Prostate gland (tissue), 2 donors: ENCODE data around the gene DUSP2. TPM values are rescaled to one million over a fixed set of nuclear protein-coding genes. Genes with fewer than 3 reads are reported as not detected.

Experiments used
- DNase-seq: peaks from one replicate; pipeline ENCODE4 v3.0.0-alpha.2; 2019; ENCODE audit warnings: low spot score
- H3K27ac ChIP-seq, 2 donors: fragments of 200-600 bp; sonication (generic); 2 replicates each; pipeline ENCODE4 v1.5.1; 2017 to 2019
- H3K27me3 ChIP-seq: fragments of 200-600 bp; sonication (generic); replicated peaks from 2 replicates; pipeline ENCODE4 v1.5.1; 2019; ENCODE audit not compliant: insufficient read depth
- H3K36me3 ChIP-seq, 2 donors: fragments of 200-600 bp; sonication (generic); 1 replicate in 1 of 2; 2 replicates in 1 of 2; pipeline versions ENCODE4 v1.5.1 to v1.8.1; 2017 to 2019
- H3K4me1 ChIP-seq: fragments of 200-600 bp; sonication (generic); replicated peaks from 2 replicates; pipeline ENCODE4 v1.5.1; 2019
- H3K4me3 ChIP-seq, 2 donors: fragments of 200-600 bp; sonication (generic); 2 replicates each; pipeline ENCODE4 v1.5.1; 2017 to 2019
- H3K9me3 ChIP-seq: fragments of 200-600 bp; sonication (generic); 2 replicates; pipeline ENCODE4 v1.5.1; 2017
- POLR2A ChIP-seq: fragments of 450-650 bp; IDR thresholded peaks from one replicate; pipeline ENCODE4 v1.6.1; 2016; ENCODE audit warnings: antibody characterized with exemption, mild to moderate bottlenecking
- POLR2AphosphoS5 ChIP-seq: sonication (generic); formaldehyde crosslinking; IDR thresholded peaks from one replicate; pipeline ENCODE4 v1.6.1; 2017; ENCODE audit warnings: antibody characterized with exemption
- WGBS: methylation state at CpG from one replicate; pipeline ENCODE4 v1.1.5; 2018; 5-methylcytosine and 5-hydroxymethylcytosine counted together
- intact Hi-C: fragments of 100-400 bp; cut with DNase I; formaldehyde crosslinking; loops from one replicate; pipeline ENCODE4 v1.14.2; 2022
- total RNA-seq, 2 donors: library from RNA; depleted of rRNA; stranded (reverse); fragments of >200 nt; gene quantifications; one replicate each; pipeline ENCODE4 v1.1.0, GENCODE V29; 2016
- TF ChIP-seq, protein P1 (sequence below), 4 experiments: fragments of 200-600 bp in 2 of 4; fragments of 450-650 bp in 2 of 4; sonication (generic) in 2 of 4; IDR thresholded peaks; 1 replicate in 3 of 4; 2 replicates in 1 of 4; pipeline ENCODE4 v1.5.1; 2016 to 2019; ENCODE audit warnings: antibody characterized with exemption in 4 of 4, mild to moderate bottlenecking in 2 of 4, moderate library complexity in 2 of 4

The DUSP2 gene
- total RNA-seq, 2 donors from 2014 or later, result 5.2 to 45.7 TPM

DNA sequence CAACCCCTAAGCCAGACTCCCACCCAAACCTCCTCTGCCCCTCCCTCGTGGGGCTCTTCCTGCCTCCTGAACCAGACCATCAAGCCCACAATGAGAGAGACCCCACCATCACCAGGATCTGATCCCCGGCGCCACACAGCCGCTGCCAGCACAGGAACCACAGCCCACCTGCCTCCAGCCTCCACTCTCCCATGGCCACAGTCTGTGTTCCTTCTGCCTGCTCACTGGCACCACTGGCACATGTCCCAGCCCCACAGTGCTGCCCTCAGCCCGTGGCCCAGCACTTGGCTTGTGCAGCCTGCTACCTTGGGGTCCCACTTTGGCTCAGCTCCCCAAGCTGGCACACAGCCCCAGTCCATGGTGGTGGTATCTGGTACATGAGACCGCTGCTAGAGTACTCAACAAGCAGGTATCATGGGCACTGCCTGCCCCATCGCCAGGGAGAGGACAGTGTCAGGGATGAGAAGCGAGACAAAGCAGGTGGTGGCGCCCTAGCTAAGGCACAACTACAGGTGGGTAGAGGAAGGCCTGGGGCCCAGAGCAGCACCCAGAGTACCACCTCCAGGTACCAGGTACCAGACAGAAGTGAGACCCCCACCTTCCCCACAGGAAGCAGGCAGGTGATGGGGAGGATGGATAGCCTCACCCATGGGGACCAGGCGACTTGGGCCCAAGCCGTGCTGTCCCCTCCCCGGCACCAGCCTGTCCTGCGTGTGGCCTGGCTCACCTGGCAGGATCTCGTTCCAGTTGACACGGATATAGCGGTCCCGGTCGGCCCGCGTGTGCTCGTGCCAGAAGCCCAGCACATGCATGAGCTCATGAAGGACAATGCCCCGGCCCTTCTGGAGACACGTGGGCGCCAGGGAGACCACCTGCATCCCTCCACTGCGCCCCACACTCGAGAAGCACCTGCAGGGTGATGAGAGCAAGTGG lies 13.2 kb downstream of the DUSP2 start:
- Histone ChIP-seq H3K9me3 (no peaks in the 10 kb centered on the region), H3K4me1 (no peaks in the 10 kb centered on the region), H3K4me3 (no peak overlapping the region), H3K27me3 (no peaks in the 10 kb centered on the region), H3K36me3 (no peaks in the 10 kb centered on the region), H3K27ac (no peak overlapping the region)
- TF ChIP-seq, protein P1, sequence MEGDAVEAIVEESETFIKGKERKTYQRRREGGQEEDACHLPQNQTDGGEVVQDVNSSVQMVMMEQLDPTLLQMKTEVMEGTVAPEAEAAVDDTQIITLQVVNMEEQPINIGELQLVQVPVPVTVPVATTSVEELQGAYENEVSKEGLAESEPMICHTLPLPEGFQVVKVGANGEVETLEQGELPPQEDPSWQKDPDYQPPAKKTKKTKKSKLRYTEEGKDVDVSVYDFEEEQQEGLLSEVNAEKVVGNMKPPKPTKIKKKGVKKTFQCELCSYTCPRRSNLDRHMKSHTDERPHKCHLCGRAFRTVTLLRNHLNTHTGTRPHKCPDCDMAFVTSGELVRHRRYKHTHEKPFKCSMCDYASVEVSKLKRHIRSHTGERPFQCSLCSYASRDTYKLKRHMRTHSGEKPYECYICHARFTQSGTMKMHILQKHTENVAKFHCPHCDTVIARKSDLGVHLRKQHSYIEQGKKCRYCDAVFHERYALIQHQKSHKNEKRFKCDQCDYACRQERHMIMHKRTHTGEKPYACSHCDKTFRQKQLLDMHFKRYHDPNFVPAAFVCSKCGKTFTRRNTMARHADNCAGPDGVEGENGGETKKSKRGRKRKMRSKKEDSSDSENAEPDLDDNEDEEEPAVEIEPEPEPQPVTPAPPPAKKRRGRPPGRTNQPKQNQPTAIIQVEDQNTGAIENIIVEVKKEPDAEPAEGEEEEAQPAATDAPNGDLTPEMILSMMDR (IDR thresholded peaks at IDR 0.05), result no peak
- TF ChIP-seq POLR2AphosphoS5 (no peak), POLR2A (no peak)
- intact Hi-C loops, result no loop called here
- no peak for DNase-seq
- 95% methylated on average over 26 of the region's 26 CpGs for WGBS

DNA sequence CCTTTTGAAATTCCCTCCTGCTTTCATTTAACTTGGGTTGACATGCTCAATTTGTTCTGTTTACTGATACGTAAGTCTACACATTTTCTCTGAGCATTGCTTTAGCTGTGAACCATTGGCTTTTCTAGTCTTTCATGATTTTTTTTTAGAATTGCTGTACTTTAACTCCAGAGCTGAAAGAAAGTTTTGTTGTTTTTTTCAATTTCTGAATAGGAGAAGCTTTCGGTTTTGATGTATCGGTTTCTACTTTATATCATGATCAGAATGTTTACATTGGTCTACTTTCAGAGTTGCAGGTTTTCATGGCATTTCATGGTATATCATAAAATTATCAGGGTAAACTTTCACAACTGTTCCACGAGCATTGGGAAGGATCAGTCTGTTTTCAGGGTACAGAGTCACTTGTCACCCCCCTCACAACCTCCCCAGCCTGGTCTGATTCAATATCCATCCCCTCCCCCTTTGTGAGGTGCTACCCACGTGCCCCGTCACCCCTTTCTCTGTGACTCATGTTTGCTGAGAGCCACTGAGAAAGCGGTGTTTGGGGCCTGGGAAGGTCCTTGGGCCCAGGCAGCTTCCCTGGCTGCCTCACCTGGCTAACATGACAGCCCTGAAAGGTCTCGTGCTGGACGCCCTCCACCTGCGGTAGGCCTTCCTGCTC lies 14.0 kb downstream of the DUSP2 start:
- Histone ChIP-seq H3K4me1 (no peaks in the 10 kb centered on the region), H3K36me3 (no peaks in the 10 kb centered on the region), H3K27me3 (no peaks in the 10 kb centered on the region), H3K4me3 (no peak overlapping the region), H3K9me3 (no peaks in the 10 kb centered on the region), H3K27ac (no peak overlapping the region)
- TF ChIP-seq, protein P1 (IDR thresholded peaks at IDR 0.05), result no peak
- no peak for TF ChIP-seq POLR2AphosphoS5
- TF ChIP-seq POLR2A, result no peak
- no peak for DNase-seq
- WGBS, result 76% methylated on average over 10 of the region's 10 CpGs
- intact Hi-C loops, result no loop called here

DNA sequence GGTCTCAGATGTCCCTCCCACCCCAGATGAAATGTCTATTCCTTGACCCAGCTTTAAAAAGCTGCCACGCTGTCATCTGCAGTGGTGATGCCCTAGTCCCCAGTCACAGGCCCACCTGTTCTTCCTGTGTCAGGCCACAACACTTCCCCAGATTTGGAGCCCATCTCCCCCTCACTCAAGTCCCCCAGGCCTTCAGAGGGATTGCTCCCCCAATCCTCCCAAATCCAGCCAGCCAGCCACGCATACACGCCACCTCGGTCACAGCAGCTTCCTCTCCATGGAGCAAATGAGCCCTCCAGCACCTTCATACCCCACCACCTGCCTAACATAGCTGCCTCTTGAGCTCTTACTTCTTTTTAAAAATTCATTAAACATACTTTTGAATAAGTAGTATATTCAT lies 14.8 kb downstream of the DUSP2 start:
- no peaks in the 10 kb centered on the region for H3K9me3 ChIP-seq
- no peak overlapping the region for H3K27ac ChIP-seq
- H3K36me3 ChIP-seq, result no peaks in the 10 kb centered on the region
- DNase-seq, result no peak
- intact Hi-C loops, result no loop called here
- TF ChIP-seq, protein P1 (IDR thresholded peaks at IDR 0.05), result no peak
- TF ChIP-seq POLR2A, result no peak
- no peak for TF ChIP-seq POLR2AphosphoS5
- H3K4me1 ChIP-seq, result no peaks in the 10 kb centered on the region
- H3K27me3 ChIP-seq, result no peaks in the 10 kb centered on the region
- H3K4me3 ChIP-seq, result no peak overlapping the region
- 97% methylated on average over 4 of the region's 4 CpGs for WGBS

DNA sequence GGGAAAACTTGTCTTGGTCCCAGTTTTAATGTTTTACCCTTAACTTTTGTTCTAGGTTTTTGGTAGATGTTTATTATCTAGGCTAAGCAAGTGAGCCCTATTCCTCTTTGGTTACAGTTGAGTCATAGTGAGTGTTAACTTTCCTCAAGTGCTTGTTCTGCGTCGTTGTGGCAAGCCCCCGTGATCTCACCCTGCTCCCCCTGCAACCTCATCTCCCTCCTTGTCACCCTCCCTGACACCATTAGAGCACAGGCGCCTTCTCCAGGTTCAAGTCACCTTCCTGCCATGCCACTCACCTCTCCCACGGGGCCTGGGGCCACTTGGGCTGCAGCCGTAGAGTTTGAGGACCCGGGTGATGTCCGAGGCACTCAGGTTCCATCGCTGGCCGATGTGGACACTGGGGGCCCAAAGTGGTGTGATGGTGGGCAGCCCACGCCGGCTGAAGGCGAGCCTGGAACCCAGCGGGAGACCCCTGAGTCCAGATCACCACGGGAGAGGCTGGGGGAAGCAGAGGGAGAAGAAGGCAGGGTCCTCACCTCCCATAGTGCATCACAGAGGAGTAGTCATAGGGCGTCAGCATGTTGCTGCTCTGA lies 15.6 kb downstream of the DUSP2 start:
- H3K4me1 ChIP-seq, result no peaks in the 10 kb centered on the region
- intact Hi-C loops, result no loop called here

More for the DNA sequence above, 15.6 kb downstream of the DUSP2 start:
- Histone ChIP-seq H3K9me3 (no peaks in the 10 kb centered on the region), H3K27me3 (no peaks in the 10 kb centered on the region), H3K36me3 (no peaks in the 10 kb centered on the region), H3K4me3 (no peak overlapping the region), H3K27ac (no peak overlapping the region)
- DNase-seq, result no peak
- TF ChIP-seq POLR2AphosphoS5, result no peak
- TF ChIP-seq POLR2A, result no peak
- TF ChIP-seq, protein P1 (IDR thresholded peaks at IDR 0.05), result no peak
- 89% methylated on average over 16 of the region's 16 CpGs for WGBS
